Stimulated activated CD8-positive, alpha-beta memory T cell treated with anti-CD3 and anti-CD28 coated beads, Interleukin-15, amount 100 ng/mL, for 1 hour (primary cell): ENCODE data around the gene TRUB1.
A peak's percentile ranks its signal among the peaks of the same experiment; 100 is the strongest.
"Not testable (repeated sequence)": the region's sequence is repeated elsewhere in the genome, so short reads cannot be mapped to it uniquely, and the experiment has no call there.

Experiments
- DNase-seq: peaks from one replicate; pipeline ENCODE4 v3.0.0-alpha.2; 2020; ENCODE audit warnings: low read depth

The TRUB1 gene

DNA sequence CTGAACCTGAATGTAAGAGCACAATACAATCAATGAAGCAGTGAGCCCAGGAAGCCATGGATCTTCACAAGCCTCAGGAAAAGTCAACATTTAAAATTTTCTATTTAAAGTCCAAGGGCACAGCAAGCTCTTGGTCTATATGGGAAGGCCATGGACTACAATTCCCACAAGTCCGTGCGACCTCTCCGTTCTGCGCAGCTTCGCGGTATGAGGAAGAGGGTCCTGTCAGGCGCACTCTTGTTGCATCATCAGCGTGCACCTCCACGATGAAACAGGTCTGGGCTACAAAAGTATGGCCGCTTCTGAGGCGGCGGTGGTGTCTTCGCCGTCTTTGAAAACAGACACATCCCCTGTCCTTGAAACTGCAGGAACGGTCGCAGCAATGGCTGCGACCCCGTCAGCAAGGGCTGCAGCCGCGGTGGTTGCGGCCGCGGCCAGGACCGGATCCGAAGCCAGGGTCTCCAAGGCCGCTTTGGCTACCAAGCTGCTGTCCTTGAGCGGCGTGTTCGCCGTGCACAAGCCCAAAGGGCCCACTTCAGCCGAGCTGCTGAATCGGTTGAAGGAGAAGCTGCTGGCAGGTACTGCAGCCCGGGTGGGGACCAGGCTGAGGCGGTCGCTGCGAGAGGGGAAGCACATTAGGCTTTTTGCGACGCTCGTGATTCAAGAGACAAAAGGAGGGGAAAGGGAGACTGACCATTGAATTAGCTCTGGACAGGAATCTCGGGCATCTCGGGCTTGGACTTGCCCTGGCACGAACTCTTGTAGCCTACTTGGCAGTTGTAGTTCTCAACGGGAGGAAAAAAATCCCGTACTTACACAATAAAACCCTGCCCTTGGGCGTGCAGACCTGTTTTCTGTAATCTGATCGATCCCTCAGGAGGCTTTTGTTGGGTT, at the start of gene TRUB1:
Gene TRUB1 (plus strand): TSS at position 234 of the 894 bp plus-strand sequence. CDS start 59 bp downstream, at position 293.
- peak; percentile 82 for DNase-seq

DNA sequence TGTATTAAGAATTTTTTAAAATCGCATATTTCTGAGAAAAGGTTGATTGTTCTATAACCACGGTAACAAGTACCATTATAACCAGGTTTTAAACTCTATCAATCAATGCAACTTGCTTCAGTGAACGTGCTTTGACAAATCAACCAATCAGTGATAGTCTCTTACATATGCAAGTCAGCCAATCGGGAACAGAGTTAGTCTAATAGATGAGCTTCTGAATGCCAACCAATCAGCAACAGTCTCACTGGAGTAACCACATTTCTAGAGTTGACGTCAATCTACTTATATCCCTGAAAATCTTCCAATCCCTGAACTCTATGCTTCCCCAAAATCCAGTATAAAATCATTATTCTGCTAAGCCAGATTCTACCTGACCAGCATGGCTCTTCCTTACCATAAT, 44.7 kb upstream of the TRUB1 start:
- DNase-seq = no peak

DNA sequence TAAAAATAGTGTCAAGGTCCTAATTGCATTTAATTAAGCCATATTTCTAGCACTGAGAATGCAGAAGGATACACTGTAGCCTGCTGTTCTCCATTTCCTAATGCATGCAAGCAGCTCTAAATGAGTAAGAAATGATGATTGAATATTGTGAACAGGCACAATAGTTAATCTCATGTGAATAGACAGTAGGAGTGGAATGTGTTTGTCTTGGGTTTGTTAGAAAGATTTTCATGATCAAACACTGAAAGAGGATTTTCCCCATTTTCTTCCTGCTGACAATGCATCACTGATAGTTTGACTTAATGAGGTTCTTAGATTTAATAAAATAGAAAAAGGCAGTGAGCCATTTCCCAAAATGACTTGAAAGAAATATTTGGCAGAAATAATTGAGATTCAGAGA, 43.1 kb upstream of the TRUB1 start:
- DNase-seq = no peak

DNA sequence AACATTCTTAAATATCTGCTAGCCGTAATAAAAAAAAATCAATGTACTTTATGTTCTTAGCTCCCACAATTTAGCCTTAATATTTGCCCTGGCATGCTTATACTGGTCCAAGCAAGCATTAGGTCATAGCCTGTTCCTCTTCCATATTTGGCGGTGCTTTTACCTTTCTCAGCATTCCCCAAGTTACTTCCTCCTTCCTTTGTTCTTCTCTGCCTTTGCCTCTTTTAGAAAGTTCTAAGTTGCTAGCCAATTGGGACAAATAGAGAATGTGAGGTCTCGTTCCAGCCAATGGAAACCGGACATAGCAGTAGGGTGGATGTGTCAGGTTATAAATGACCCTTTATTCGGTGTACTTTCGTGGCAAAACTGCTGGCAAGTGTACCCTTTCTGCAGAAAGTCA, 41.0 kb upstream of the TRUB1 start:
- not testable (repeated sequence) for DNase-seq

DNA sequence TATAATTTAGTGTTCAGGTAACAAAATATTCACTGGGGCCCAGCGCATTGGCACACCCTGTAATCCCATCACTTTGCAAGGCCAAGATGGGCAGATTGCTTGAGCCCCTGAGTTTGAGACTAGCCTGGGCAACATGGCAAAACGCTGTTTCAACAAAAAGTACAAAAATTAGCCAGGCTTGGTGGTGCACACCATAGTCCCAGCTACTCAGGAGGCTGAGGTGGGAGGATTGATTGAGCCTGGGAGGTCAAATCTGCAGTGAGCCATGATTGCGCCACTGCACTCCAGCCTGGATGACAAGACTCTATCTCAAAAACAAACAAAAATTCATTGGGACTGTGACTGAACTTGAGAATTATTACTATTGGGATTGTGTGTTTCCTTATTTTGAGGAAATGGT, 40.4 kb upstream of the TRUB1 start:
- no peak for DNase-seq

DNA sequence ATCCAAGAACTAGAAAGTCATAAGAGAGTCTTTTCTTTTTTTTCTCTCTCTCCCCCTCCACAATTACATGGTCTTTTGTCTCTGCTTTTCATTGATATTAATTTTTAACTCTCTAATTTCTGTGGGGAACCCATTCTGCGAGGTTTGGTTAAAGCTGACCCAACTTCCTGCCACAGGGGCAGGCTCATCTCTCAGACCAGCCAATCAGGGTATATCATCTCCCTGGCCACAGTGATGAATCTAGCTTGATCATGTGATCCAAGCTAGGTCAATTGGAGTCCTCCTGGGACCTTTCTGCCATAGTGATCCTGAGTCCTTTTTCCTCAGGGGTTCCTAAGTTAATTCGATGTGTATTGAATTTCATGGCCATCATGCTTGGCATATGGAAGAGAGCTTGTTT, 38.0 kb upstream of the TRUB1 start:
- DNase-seq = no peak

DNA sequence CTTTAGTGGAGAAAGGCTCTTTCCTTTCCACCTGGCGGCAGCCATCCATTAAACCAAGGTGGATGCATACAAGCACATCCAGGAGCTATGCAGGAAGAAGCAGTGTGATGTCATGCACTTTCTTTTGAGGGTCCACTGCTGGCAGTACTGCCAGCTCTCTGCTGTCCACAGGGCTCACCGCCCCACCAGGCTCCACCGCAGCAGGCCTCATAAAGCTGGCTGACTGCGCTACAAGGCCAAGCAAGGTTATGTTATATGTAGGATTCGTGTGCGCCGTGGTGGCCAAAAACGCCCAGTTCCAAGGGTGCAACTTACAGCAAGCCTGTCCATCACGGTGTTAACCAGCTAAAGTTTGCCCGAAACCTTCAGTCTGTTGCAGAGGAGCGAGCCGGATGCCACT, 37.3 kb upstream of the TRUB1 start:
- no peak for DNase-seq

DNA sequence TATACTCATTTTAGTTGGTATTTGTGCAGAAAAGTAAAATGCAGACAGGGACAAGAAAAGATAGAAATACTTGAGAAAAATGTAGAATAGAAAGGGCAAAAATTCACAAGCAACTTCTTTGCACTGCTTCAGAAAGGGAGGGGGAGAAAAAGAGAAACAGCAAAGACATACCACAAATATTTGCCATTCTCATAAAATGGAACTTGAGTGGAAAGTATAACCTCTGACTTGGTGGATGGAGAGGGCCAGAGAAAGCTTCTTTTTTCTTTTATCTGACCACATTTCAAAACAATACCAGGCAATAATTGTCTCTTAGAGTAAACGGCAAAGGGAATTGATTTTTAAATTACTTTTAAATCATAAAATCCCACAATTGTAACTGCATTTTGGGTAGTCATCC, 35.8 kb upstream of the TRUB1 start:
- no peak for DNase-seq

DNA sequence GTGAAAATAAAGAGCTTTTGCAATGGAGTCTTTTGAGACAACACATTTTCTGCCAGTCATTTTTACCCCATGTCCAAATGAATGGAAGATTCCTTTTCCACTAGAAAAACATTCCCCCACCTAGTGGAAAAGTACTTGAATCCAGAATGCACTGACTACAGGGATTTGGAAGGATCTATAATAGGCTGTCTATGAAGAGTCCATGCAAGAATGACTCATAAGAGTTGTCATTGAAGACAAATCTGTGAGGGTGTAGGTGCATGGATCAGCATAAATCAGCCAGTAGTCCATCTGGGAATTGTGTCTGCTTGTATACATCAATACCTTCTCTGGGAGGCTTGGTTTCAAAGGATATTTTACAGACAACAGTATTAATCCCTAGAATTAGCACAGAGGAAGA, 32.5 kb upstream of the TRUB1 start:
- no peak for DNase-seq

DNA sequence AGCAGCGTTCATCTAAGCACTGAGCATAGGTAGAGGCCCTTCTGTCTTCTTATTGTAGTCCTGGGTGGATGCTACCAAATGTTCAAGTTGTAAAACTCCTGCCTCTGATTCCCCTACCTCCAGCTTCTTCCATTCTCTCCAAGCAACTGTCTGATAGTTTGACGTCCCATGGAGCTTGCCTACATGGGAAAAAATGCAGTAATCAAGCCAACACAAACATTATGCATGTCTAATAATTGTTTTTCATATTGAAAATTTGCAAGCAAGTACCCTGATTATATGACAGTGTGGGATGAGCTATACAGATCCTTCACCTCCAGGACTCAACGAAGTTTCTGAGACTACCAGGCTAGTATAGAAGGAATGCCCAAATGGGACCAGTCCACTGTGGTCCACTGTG, 31.0 kb upstream of the TRUB1 start:
- DNase-seq = no peak

DNA sequence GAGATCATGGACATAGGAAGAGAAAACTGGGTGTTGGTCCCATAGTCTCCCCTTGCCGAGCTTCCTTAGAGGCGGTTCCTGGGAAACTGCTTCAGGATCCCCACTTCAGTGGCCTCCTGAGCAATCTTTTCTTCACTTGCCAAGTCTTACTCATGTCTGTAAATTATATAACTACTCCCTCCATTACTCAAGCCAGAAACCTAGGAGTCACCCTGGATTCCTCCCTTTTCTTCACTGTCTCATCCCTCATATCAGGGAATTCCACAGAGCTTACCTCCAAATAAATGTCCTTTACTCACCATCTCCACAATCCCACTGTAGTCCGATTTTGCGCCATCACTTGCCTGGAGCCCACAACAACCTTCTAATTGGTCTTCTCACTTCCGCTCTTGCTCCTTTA, 29.1 kb upstream of the TRUB1 start:
- no peak for DNase-seq

DNA sequence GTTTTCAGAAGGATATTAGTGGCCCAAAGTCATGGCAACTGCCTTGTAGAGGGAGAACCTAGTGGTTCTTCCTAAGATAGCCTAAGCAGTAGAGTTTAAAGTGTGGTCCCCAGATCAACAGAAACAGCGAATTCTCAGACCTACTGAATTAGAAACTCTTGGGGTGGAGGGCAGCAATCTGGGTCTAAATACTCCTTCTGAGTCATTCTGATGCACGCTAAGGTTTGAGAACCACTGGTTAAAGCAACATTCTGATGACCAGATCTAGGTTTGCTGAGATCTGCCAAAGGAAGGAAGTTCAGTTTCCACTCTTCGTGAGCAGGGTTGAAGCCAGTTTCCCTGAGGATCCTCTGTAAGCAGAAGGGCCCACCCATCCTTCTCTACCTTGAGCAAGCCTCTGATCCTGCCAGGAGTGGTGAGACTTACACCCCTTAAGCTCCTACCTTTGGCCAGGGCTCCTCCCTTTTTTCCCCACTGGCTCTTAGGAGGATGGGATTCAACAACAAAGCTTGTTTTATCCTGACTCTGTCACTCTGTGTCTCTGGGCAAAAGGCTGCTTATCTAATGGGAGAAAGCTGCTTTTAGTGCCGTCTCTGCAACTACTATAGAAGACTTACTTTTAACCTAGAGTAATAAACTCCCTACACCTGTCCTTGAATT, 26.8 kb upstream of the TRUB1 start:
- DNase-seq = no peak

DNA sequence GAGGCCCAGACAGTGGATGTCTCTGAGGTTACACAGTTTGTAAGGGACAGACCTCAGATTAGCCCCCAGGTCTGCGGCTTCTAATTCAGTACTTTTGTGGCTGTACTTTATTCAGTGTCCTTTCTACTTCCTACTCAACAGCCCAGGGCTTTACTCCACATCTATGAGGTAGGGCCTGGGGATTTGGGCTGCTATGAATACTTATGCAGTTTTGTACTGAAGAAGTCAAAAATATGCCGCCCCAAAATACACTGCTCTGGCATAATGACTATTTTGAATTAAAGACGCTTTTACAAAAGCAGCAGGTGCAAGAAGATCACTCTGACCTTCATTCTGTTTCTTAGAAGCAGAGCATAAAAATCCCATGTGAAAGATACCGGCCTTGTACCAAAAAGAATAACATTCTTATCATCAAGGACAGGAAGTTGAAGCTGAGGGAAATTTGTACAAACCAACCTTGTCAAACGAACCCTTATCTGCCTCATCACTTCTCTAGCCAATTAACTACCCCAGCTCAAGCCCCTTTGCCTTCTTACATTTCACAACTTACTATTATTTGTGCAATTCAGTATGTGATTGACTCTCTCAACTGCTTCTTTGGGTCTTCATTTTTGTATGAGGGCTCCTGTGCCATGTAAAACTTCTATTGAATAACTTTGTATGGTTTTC, 26.1 kb upstream of the TRUB1 start:
- no peak for DNase-seq

DNA sequence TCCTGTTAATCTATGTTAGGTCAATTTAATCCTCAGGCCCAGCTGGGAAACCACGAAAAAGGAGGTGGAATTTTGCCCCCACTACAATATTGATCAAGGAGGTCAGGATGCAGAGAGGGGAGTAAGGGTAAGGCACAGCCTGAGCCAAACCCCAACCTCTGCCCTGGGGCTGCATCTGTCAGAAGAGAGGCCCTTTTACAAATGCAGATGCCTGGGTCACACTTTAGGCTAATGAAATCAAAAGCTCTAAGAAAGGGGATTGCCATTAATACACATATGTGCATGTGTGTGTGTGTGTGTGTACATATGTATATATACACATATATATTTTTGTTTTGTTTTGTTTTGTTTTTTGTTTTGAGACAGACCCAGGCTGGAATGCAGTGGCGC, 25.5 kb upstream of the TRUB1 start:
- no peak for DNase-seq

DNA sequence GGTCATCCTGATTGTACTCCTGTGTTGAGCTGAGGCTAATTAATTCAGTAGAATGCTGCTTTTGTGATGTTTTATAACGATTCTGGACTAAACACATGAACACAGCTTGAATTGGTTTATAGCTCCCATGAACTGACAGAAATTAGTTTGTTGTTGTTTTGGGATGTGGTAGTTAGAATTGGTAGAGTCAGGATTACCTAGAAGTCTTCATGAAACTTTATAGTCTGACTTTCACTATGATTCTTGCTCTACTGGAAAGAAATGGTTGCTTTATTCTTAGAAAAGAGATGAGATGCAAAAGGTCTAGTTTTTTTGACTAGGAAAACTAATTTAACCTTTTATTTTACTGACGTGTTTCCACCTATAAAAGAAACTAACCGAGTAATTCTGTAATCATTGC, 23.4 kb upstream of the TRUB1 start:
- no peak for DNase-seq

DNA sequence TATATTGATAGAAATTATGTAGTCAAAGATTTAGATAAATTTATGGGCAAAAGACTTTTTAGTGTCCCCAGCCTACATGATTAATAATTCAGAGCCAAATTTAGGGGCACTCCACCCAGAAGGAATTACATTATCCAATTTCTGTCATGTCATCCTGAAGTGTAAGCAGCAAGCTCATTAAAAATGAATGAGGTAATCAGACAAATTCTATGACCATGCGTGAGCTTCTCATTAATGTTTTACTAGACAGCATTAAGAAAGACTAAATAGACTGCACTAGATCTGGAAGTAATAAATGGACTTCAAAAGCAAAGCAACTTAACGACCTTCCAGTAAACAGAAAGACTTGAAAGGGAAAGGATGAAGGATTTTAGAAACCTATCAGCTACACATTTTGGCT, 22.7 kb upstream of the TRUB1 start:
- no peak for DNase-seq

DNA sequence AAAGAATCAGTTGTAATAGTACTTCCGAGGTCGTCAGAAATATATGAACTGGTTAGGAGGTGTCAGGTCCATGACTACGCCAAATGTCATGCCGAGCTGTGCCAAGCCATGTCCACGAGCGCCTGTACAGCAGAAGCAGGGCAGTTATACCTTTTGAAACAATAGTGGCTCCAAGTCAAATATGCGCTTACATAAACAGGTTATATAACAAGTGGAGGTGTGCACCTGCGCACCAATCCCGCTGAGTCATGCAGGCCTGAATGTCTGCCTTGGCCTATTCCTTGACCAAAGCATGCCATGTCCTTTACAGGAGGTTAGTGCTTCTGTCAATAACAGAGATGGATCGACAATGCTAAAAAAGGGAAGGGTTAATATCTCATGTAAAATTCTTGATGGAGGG, 21.3 kb upstream of the TRUB1 start:
- no peak for DNase-seq

DNA sequence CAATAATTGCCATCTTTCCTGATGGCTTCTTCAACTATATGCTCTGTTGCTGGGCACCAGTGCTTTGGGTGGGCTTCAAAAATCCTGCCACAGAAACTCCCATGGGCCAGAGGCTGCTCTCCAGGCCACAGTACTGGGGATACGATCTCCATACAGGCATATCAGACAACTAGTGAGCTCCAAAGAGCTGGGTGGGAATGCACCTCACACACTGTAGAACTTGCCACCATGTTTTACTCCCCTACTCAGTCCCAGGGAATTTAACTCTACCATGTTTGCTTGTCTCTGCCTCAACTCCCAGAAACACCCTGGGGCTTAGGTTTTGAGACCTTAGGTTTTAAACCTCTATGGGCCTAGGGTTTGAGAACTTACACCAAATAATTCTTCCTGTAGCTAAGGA, 20.5 kb upstream of the TRUB1 start:
- DNase-seq = no peak

DNA sequence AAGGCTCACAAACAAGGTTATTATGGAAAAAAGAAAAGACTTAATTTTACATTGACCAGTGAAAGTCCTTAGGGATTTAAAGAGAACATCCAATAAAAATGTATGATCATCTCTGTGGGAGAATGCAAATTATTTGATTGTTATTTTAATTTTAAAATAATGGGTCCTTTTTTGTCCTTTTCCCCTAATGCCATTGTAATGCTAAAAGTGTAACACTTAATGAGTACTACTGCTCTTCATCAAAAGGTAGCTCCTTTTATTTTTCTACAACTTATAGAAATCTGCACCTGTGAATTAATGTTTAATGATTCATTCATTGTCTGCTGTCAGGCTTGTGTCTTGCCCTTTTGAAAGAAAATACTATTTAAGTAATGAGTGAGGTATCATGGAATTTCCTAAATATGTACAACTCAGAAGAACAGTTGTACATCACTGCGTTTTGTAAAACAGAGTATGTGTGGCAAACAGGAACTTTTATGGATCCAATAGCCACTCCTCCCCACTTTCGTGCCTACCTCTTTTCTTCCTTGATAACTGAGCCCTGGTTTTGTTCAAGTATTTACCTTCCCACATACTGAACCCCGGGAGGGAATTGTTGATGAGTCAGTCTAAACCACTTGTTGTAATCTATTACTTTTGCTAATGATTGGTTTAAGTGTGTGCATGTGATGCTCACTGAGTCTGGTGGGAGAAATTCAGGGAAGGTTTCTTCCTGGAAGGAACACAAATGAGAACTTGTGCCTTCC, 19.9 kb upstream of the TRUB1 start:
- no peak for DNase-seq

DNA sequence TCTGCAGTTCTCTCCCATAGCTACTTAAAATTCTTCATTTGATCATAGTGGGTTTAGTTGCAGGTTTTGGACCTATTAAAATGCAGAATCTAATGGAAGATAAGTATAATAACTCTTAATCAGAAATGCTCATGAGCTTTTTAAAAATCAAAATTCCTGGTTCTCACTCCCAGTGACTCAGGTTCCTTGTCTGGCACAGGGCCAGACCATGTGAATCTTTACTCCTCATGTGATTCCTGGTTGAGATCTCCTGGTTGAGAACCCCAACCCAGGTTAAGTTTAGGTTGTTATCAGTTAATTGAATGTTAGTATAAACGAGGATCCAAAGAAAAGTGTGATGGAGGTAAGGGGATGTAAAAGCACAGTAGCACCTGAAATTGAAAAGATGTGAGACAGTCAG, 17.5 kb upstream of the TRUB1 start:
- no peak for DNase-seq

DNA sequence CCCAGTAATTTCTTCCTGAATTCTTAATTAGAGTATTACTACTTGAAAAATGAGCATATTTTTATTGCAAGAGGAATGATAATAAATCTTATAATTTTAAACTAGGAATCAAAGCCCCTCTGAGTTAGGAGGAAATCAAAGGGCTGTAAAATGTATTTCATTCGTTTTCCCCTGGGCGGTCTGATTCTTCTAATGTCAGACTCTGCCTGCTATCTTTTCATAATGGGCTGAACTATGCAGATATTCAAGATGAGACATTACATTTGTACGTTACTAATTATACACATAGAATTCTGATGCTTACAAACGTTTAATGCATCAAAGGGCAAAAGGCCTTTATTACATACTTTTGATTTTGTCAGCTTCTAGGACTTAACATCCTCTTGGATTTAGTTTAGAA, 16.0 kb upstream of the TRUB1 start:
- no peak for DNase-seq

DNA sequence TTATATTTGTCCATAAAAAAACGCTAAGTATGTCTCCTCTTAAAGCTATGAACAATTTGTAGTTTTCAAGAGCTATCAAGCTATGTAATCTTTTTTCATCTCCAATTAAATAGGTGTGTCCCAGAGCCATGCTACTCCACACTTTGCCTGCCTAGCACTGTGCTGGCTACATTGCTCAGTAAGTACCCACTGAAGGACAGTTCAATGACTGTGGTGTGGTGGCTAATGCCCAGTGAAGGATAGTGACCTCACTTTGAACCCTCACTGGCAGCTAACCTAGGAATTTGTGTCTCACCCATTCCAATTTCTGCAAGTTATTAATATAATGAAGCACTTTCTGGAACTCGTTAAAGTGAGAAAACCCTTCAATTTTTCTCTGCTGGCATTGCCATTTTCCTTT, 14.4 kb upstream of the TRUB1 start:
- DNase-seq = no peak
